ENCODE results near the gene PRDM10.

PRDM10 gene

GRCh38 chr11:130032931-130033330, 30.3 kb upstream of the PRDM10 start:
- H3K9ac ChIP-seq (ENCODE audit: low read length), result no peak overlapping the region
- H3K4me1 ChIP-seq (ENCODE audit: low read length), result peaks cover 13% of the 10 kb centered on the region
- H3K27ac ChIP-seq (ENCODE audit: low read length), result no peak overlapping the region
- peaks cover 6% of the 10 kb centered on the region; the same call in 1 of the 2 replicates for H3K27me3 ChIP-seq (ENCODE audit: low read depth, low read length)
- no peaks in the 10 kb centered on the region for H4K20me1 ChIP-seq (ENCODE audit: insufficient read depth, low read length)
- H3K36me3 ChIP-seq (replicated peaks; ENCODE audit: low read depth, low read length), result no peaks in the 10 kb centered on the region
- H3K79me2 ChIP-seq (ENCODE audit: low read length), result no peaks in the 10 kb centered on the region
- no peak overlapping the region for H2AFZ ChIP-seq (ENCODE audit: low read depth, low read length)
- H3K9me3 ChIP-seq (ENCODE audit: insufficient read depth, low read length), result no peaks in the 10 kb centered on the region
- H3K4me3 ChIP-seq (ENCODE audit: low read length), result no peak overlapping the region
- no peak overlapping the region for H3K4me2 ChIP-seq (ENCODE audit: low read length)
- no peak for TF ChIP-seq CTCF (IDR thresholded peaks at IDR 0.05; ENCODE audit: low read depth, low read length)
- TF ChIP-seq EZH2phosphoT487 (IDR thresholded peaks at IDR 0.05; ENCODE audit: low read depth), result no peak

- H3K79me2 ChIP-seq (ENCODE audit: low read length), result no peaks in the 10 kb centered on the region
- no peaks in the 10 kb centered on the region for H3K9me3 ChIP-seq (ENCODE audit: insufficient read depth, low read length)
- H4K20me1 ChIP-seq (ENCODE audit: insufficient read depth, low read length), result no peaks in the 10 kb centered on the region
- no peak overlapping the region for H3K4me3 ChIP-seq (ENCODE audit: low read length)
- 0 out of 2 replicates have a peak, but pooled peaks cover under 1% of the 10 kb centered on the region for H3K27me3 ChIP-seq (ENCODE audit: low read depth, low read length)
- H2AFZ ChIP-seq (ENCODE audit: low read depth, low read length), result no peak overlapping the region
- no peak overlapping the region for H3K27ac ChIP-seq (ENCODE audit: low read length)
- no peak overlapping the region for H3K4me2 ChIP-seq (ENCODE audit: low read length)
- H3K9ac ChIP-seq (ENCODE audit: low read length), result no peak overlapping the region
- TF ChIP-seq EZH2phosphoT487 (IDR thresholded peaks at IDR 0.05; ENCODE audit: low read depth) (no peak), CTCF (IDR thresholded peaks at IDR 0.05; ENCODE audit: low read depth, low read length) (no peak)
- H3K36me3 ChIP-seq (replicated peaks; ENCODE audit: low read depth, low read length), result no peaks in the 10 kb centered on the region
- peaks cover 13% of the 10 kb centered on the region for H3K4me1 ChIP-seq (ENCODE audit: low read length)
Observed at GRCh38 chr11:130031945-130032344, 29.3 kb upstream of the PRDM10 start.

- H3K79me2 ChIP-seq (ENCODE audit: low read length), result no peaks in the 10 kb centered on the region
- no peaks in the 10 kb centered on the region for H3K27me3 ChIP-seq (ENCODE audit: low read depth, low read length)
- no peaks in the 10 kb centered on the region for H3K36me3 ChIP-seq (replicated peaks; ENCODE audit: low read depth, low read length)
- H3K4me3 ChIP-seq (ENCODE audit: low read length), result no peak overlapping the region
- no peak overlapping the region for H3K4me2 ChIP-seq (ENCODE audit: low read length)
- H3K4me1 ChIP-seq (ENCODE audit: low read length), result peaks cover 13% of the 10 kb centered on the region
- no peak overlapping the region for H3K9ac ChIP-seq (ENCODE audit: low read length)
- H3K9me3 ChIP-seq (ENCODE audit: insufficient read depth, low read length), result no peaks in the 10 kb centered on the region
- H3K27ac ChIP-seq (ENCODE audit: low read length), result no peak overlapping the region
- no peaks in the 10 kb centered on the region for H4K20me1 ChIP-seq (ENCODE audit: insufficient read depth, low read length)
- H2AFZ ChIP-seq (ENCODE audit: low read depth, low read length), result no peak overlapping the region
- TF ChIP-seq EZH2phosphoT487 (IDR thresholded peaks at IDR 0.05; ENCODE audit: low read depth), result no peak
- no peak for TF ChIP-seq CTCF (IDR thresholded peaks at IDR 0.05; ENCODE audit: low read depth, low read length)
Observed at GRCh38 chr11:130031056-130031455, 28.4 kb upstream of the PRDM10 start.

DNA sequence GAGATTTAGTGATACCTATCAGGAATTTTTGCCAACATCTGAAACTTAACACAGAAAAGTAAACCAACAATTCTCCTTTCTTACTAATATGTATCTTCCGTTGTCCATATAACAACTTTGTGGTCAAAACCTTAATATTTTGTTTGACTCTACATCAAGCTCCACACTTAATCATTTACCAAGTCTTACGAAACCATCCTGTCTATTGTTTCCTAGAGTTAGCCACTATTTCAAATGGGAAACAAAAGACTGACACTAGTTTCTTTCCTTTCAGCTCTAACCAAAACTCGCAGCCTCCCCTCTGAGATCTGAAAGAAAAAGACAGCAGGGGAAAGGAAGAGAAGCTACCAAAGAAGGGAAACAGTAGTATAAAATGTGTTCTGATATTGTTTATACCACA, 26.5 kb upstream of the PRDM10 start:
- no peak for TF ChIP-seq EZH2phosphoT487 (IDR thresholded peaks at IDR 0.05; ENCODE audit: low read depth)
- no peak for TF ChIP-seq CTCF (IDR thresholded peaks at IDR 0.05; ENCODE audit: low read depth, low read length)
- Histone ChIP-seq H3K9me3 (ENCODE audit: insufficient read depth, low read length) (no peaks in the 10 kb centered on the region), H3K27me3 (ENCODE audit: low read depth, low read length) (peaks cover 5% of the 10 kb centered on the region; the same call in 1 of the 2 replicates), H2AFZ (ENCODE audit: low read depth, low read length) (no peak overlapping the region), H4K20me1 (ENCODE audit: insufficient read depth, low read length) (no peaks in the 10 kb centered on the region), H3K4me2 (ENCODE audit: low read length) (no peak overlapping the region), H3K9ac (ENCODE audit: low read length) (no peak overlapping the region), H3K4me3 (ENCODE audit: low read length) (no peak overlapping the region), H3K79me2 (ENCODE audit: low read length) (no peaks in the 10 kb centered on the region), H3K4me1 (ENCODE audit: low read length) (peaks cover 9% of the 10 kb centered on the region), H3K27ac (ENCODE audit: low read length) (no peak overlapping the region), H3K36me3 (replicated peaks; ENCODE audit: low read depth, low read length) (no peaks in the 10 kb centered on the region)
